ENCODE data around the gene ADGRG2. TPM values are rescaled to one million over a fixed set of nuclear protein-coding genes. Genes with fewer than 3 reads are reported as not detected.

ADGRG2 gene
- total RNA-seq, 1 experiment from 2014 or later, result not detected

DNA sequence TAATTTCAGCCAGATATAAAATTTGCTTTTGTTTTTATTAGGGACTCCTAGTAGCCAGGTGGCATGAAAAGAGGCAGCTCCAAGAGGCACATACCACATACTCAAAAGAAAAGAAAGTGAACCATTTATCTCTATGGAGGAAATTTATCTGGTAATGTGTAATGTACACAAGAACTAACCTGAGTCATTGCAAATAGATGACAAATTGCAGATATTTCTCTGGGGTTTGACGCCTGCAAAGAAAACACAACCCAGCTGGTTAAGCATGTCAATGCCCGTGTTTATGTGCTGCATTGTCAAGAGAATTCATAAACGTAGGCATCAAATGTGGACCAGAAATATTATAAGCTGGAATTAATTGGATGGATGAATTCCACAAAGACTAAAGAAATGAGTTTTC, 91.5 kb downstream of the ADGRG2 start:
- no peak for TF ChIP-seq SIN3A (IDR thresholded peaks at IDR 0.05; ENCODE audit: low read depth)
- TF ChIP-seq SP1 (IDR thresholded peaks at IDR 0.05; ENCODE audit: low read depth), result no peak
- H3K27ac ChIP-seq (ENCODE audit: low read depth, low read length), result no peak overlapping the region
- H3K4me2 ChIP-seq (ENCODE audit: low read length), result no peak overlapping the region
- H3K9me3 ChIP-seq (ENCODE audit: control insufficient read depth in 1 of 2, insufficient read depth in 1 of 2, low read depth in 1 of 2, low read length in 2 of 2), result no peaks in the 10 kb centered on the region
- no peak overlapping the region for H2AFZ ChIP-seq (ENCODE audit: low read depth, low read length, poor library complexity, severe bottlenecking)
- DNase-seq (ENCODE audit: low read depth, low spot score) (no peak), ATAC-seq (no peak)
- H3K9ac ChIP-seq (ENCODE audit: low read length), result no peak overlapping the region
- CTCF ChIA-PET, result interaction anchor here (1.2 kb wide), 1 partner anchor 10 kb away, joined by 4 read pairs; no protein-coding TSS in a partner anchor
- no peak overlapping the region for H3K4me3 ChIP-seq (replicated peaks in 1 of 2; ENCODE audit: low read depth in 1 of 2, low read length in 2 of 2)
- RAD21 ChIA-PET (ENCODE audit: low non-redundant PET in 1 of 2, low total read pairs in 2 of 2, uncharacterized antibody in 2 of 2, unreplicated experiment in 2 of 2), result no interaction called here
- no peaks in the 10 kb centered on the region for H3K27me3 ChIP-seq (ENCODE audit: insufficient read depth, low read length)
- no peaks in the 10 kb centered on the region for H3K36me3 ChIP-seq (ENCODE audit: control insufficient read depth in 1 of 2, insufficient read depth in 2 of 2, low read length in 2 of 2)
- no TSS peak for BruUV-seq (replicated peaks)
- no peaks in the 10 kb centered on the region for H4K20me1 ChIP-seq (ENCODE audit: insufficient read depth)
- no peaks in the 10 kb centered on the region for H3K79me2 ChIP-seq (ENCODE audit: insufficient read depth, low read length)
- intact Hi-C loops (cut with micrococcal nuclease), result no loop called here
- POLR2A ChIA-PET, result no interaction called here
- H3K4me1 ChIP-seq (ENCODE audit: control insufficient read depth in 1 of 2, insufficient read depth in 2 of 2, low read length in 2 of 2), result no peaks in the 10 kb centered on the region
- H3K9me2 ChIP-seq (ENCODE audit: insufficient read depth), result no peaks in the 10 kb centered on the region

DNA sequence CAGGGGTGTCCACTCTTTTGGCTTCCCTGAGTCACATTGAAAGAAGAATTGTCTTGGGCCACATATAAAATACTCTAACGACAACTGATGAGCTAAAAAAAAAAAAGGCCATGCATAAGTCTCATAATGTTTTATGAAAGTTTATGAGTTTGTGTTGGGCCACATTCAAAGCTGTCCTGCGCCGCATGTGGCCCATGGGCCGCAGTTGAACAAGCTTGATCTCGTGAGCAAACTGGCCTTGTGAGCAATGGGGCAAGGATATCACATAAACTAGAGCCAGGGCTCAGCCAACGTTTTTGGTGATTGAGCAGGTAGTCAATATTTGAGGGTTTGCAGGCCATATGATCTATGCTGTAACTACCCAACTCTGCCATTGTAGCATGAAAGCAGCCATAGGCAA, 93.7 kb downstream of the ADGRG2 start:
- Histone ChIP-seq H3K36me3 (ENCODE audit: control insufficient read depth in 1 of 2, insufficient read depth in 2 of 2, low read length in 2 of 2) (no peaks in the 10 kb centered on the region), H3K4me2 (ENCODE audit: low read length) (no peak overlapping the region), H3K4me1 (ENCODE audit: control insufficient read depth in 1 of 2, insufficient read depth in 2 of 2, low read length in 2 of 2) (no peaks in the 10 kb centered on the region), H2AFZ (ENCODE audit: low read depth, low read length, poor library complexity, severe bottlenecking) (no peak overlapping the region), H3K9ac (ENCODE audit: low read length) (no peak overlapping the region), H3K27ac (ENCODE audit: low read depth, low read length) (no peak overlapping the region), H4K20me1 (ENCODE audit: insufficient read depth) (no peaks in the 10 kb centered on the region), H3K27me3 (ENCODE audit: insufficient read depth, low read length) (no peaks in the 10 kb centered on the region), H3K4me3 (replicated peaks in 1 of 2; ENCODE audit: low read depth in 1 of 2, low read length in 2 of 2) (no peak overlapping the region), H3K79me2 (ENCODE audit: insufficient read depth, low read length) (no peaks in the 10 kb centered on the region), H3K9me3 (ENCODE audit: control insufficient read depth in 1 of 2, insufficient read depth in 1 of 2, low read depth in 1 of 2, low read length in 2 of 2) (no peaks in the 10 kb centered on the region), H3K9me2 (ENCODE audit: insufficient read depth) (no peaks in the 10 kb centered on the region)
- POLR2A ChIA-PET, result no interaction called here
- TF ChIP-seq, protein P1, sequence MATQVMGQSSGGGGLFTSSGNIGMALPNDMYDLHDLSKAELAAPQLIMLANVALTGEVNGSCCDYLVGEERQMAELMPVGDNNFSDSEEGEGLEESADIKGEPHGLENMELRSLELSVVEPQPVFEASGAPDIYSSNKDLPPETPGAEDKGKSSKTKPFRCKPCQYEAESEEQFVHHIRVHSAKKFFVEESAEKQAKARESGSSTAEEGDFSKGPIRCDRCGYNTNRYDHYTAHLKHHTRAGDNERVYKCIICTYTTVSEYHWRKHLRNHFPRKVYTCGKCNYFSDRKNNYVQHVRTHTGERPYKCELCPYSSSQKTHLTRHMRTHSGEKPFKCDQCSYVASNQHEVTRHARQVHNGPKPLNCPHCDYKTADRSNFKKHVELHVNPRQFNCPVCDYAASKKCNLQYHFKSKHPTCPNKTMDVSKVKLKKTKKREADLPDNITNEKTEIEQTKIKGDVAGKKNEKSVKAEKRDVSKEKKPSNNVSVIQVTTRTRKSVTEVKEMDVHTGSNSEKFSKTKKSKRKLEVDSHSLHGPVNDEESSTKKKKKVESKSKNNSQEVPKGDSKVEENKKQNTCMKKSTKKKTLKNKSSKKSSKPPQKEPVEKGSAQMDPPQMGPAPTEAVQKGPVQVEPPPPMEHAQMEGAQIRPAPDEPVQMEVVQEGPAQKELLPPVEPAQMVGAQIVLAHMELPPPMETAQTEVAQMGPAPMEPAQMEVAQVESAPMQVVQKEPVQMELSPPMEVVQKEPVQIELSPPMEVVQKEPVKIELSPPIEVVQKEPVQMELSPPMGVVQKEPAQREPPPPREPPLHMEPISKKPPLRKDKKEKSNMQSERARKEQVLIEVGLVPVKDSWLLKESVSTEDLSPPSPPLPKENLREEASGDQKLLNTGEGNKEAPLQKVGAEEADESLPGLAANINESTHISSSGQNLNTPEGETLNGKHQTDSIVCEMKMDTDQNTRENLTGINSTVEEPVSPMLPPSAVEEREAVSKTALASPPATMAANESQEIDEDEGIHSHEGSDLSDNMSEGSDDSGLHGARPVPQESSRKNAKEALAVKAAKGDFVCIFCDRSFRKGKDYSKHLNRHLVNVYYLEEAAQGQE (IDR thresholded peaks at IDR 0.05; ENCODE audit: low read depth), result no peak
- intact Hi-C loops (cut with micrococcal nuclease), result no loop called here
- DNase-seq (ENCODE audit: low read depth, low spot score) (no peak), ATAC-seq (no peak)
- no TSS peak for BruUV-seq (replicated peaks)
- CTCF ChIA-PET, result interaction anchor here (1.3 kb wide), 1 partner anchor 12 kb away, joined by 4 read pairs; no protein-coding TSS in a partner anchor
- RAD21 ChIA-PET (ENCODE audit: low non-redundant PET in 1 of 2, low total read pairs in 2 of 2, uncharacterized antibody in 2 of 2, unreplicated experiment in 2 of 2), result no interaction called here

Measured in HCT116 (cell line).